Fibroblast of gingiva (primary cell): ENCODE measurements around the gene ZNF683.
"Not testable (repeated sequence)": the region's sequence is repeated elsewhere in the genome, so short reads cannot be mapped to it uniquely, and the experiment has no call there.

Experiments used
- DNase-seq: peaks from one replicate; pipeline ENCODE4 v3.0.0-alpha.2; 2011; ENCODE audit warnings: low read depth

The ZNF683 gene

DNA sequence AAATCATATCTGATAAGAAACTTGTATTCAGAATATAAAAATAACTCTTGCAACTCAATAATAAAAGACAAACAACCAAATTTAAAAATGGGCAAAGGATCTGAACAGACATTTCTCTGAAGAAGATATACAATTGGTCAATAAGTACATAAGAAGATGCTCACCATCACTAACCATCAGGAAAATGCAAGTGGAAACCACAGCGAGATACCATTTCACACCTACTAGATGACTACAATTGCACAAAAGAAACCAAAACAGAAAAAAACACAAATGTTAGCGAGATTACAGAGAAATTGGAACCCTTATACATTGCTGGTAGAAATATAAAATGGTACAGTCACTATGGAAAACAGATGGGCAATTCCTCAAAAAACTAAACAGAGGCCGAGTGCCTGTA is 11.5 kb upstream of the ZNF683 start:
- DNase-seq, result no peak

DNA sequence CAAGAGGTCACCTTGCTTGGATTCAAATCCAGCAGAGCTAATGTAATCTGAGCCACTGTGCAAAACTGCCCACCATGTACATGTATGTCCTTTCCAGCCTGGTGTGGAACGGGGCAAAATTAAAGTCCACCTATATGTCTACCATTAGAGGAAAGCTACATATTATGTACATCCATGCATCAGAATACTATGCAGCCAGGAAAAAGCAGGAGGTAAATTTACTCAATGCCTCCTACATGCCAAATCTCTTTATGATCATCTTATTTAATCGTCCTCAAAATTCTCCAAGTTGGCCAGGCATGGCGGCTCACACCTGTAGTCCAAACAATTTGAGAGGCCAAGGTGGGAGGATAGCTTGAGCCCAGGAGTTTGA is 6.3 kb upstream of the ZNF683 start:
- DNase-seq, result no peak

DNA sequence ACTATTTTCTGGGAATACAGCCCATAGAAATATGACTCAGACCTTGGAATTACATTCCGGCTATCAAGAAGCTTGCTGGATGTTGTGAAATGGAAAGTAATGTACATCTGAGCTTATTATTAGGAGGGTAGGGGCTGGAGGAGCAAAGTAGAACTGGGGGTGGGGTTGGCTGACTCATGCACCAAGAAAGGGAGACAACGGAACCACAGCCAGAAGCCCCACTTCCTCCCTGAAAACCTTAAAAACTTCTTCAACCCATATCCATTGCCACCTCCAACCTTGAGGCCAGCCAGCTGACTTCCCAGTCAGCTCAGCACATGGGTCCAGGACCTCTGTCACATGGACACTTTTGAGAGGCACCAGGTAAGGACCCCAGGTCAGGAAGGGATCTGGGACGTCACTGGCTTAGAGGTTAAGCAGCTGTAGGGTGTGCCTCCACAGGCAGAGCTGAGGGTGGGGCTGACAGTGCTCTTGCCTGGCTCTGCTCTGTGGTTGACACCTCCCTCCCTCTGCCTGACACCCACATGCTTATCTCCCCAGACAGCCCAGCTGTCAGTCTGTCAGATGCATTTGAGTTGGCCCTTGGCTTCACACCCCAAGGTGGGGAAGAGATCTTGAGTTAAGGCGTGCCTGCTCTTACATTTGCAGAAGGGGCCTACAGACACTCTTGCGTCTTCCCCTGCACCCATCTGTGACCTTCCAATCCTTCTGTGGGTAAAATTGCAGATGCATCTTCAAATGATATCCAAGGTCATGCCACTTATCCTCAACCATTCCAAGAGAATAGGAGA is 5.7 kb upstream of the ZNF683 start:
- peak; percentile 91 for DNase-seq

DNA sequence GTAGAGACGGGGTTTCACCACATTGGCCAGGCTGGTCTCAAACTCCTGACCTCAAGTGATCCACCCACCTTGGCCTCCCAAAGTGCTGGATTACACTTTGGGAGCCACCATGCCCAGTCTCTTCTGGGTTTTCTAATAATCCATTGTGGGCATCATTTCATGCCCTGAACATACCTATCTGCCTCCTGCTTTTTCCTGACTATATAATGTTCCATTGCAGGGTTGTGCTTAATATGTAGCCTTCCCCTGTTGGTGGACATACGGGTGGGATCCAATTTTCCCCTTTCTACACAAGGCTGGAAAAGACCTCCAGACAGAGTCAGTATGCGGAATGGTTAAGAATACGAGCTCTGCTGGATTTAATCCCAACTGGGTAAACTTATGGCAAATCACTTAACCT is 3.5 kb upstream of the ZNF683 start:
- DNase-seq, result no peak

DNA sequence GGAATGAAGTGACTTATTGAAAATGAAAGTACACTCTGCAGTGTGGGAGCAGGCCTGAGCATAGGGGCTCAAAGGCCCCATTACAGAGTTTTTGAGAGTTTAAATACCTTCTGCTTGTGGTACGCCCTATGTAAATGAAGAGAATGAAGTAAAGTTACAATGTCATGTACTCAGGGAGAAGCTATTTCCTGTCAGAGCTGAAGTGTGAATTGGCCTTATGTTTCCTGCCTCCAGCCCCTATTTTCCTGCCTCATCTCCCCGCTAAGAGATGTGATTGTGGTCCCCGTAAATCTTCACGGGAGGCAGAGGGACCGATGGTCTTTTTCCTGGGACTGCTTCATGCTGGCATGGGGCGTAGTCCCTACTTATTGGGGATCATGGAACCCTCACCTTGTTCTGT is 2.5 kb upstream of the ZNF683 start:
- DNase-seq, result no peak

DNA sequence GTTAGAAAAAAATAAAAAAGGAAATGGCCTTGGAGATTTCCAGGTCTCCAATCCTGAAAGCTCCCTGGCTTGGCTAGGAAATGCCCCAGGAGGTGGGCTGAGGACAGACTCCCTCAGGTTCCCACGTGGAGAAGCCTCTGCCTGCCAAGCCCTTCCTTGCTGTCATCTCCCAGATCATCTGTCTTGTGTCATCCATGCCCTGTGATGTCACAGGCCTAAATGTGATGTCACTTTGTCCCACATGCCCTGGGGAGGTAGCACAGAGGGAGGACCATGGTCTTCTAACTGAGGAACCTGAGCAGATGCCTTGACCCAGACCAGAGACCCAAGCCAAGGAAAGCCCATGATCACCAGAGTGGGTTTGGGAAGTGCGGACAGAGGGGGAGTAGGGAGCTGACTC is 1.8 kb upstream of the ZNF683 start:
- not testable (repeated sequence) for DNase-seq

DNA sequence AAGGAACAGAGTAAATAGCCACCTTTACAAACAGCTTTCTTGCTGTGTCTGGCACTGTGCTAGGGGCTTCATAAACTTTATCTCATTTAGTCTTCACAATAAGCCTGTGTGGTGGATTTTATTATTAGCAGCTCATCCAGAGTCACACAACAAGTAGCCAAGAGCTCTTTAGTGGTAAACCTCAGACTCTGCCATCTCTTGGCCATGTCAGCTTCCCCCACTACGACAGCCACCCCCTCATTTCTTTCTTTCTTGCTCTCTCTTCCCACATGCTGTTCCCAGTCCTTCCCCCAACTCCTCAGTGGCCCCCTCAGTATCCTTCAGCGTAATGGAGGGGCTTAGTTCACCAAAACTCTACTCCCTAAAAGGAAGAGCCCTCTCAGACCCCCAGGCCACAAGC is 1.2 kb upstream of the ZNF683 start:
- no peak for DNase-seq

DNA sequence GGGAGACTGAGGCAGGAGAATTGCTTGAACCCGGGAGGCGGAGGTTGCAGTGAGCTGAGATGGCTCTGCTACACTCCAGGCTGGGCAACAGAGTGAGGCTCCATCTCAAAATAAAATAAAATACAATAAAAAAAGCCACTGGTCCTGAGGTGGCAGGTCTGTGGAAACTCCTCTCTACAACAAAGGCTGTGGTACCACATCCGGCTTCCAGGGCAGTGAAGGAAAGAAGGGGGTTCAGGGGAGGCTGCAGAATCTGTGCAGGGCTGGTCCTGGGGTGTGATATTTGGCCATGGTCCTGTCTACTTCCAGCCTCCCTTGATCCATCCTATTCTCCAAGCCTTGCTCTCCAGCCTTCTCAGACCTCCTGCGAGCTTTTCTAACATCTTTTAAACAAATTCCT is 731 bp upstream of the ZNF683 start:
- no peak for DNase-seq

DNA sequence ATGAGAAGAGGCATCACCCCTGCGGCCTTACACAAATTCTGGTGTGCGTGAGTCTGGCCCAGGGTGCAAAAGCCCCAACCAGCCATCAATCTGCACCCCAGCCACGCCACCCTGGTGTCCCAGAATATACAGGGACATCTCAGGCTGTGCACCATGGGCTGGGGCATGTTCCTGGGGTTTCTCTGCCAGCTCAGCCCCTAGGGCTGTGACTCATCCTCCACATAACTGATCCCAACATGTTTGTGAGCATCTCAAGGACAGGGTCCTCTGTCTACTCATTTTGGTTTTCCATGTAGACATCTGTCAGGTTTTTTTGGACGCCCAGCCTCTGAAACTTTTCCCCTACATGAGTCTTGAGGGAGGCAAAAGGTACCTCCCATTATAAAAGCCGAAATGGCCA is 511 bp downstream of the ZNF683 start:
- no peak for DNase-seq

DNA sequence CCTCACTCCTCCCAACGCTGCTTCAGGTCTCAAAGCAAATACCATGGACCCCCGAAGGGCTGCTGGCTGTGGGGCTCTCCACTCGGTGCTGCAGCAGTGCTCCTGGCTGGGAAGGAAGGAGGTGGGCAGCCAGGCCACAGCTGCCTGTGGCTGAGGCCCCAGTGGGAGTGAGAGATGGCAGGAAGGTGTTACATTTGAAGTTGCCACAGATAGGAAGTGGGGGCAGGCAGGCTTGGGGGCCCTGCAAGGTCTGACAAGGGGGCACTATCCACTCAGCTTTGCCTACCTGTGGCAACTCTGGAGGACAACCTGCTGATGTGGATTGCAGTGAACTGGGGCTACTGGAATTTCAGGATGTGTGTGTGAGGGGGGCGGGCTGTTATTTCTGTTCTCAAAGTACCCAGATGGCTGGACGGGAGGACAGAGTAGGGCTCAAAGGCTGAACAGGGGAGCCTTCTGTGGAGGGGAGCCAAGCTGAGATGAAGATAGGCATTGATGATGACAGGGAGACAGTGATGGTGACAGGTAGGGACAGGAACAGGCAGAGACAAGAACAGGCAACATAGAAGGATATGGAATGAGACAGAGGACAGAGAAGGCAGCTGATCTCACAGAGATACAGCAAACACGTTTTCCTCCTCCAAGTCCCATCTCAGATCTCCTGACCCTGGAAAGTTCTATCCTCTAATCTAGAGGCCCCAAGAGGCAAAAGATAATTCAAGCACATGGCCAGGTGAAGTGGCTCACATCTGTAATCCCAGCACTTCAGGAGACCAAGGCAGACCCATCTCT is 1.8 kb downstream of the ZNF683 start:
- no peak for DNase-seq

DNA sequence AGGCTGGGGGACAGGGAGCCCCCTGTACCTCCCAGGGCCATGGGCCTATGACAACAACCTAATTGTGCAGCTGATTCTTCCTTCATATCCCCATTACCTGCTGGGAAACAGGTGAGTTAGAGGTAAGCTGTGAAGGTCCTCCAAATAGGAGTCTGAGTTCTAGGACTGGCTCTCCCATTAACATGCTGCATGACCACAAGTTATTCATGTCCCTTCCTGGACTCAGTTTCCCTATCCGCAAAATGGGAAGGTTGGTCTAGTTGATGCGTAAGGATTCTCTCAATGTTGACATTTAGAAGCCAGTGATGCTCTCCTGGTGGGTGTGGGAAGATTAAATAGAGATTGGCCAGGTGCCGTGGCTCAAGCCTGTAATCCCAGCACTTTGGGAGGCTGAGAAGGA is 4.1 kb downstream of the ZNF683 start:
- DNase-seq, result no peak

DNA sequence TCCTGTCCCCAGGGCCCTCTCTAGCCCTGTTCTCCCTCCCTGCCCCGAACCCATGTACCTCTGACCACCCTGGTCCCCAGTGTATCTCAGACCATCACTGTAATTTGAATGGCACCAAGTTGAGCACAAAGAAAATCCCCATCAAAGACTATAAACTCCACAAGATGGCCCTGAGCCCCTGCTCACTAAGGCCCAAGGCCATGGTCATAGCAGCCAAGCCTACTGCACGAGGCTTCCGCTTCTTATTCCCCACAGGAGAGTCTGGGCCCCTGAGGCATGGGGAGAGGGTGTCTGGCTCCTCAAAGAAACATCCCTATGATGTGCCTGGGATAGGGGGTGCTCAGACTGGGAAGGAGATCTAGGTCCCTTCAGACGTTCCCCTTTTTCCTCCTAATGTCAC is 4.5 kb downstream of the ZNF683 start:
- DNase-seq, result no peak

DNA sequence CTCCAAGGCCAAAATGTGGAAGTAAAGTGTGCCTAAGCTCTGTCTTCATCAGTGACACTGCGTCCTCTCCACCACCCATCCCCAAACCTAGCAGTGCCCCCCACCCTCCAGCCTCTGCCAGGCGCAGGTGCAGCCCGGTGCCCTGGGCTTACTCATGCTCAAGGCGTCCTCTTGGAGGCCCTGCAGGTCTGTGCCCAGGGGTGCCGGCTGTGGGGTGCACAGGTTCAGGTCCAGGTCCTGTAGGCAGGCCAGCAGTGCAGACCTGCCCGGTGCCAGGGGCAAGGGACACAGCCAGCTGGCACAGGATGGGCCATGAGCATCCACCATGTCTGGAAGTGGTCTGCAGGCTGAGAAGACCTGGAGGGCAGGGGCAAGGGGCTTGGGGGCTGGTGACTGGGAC is 5.1 kb downstream of the ZNF683 start:
- no peak for DNase-seq

DNA sequence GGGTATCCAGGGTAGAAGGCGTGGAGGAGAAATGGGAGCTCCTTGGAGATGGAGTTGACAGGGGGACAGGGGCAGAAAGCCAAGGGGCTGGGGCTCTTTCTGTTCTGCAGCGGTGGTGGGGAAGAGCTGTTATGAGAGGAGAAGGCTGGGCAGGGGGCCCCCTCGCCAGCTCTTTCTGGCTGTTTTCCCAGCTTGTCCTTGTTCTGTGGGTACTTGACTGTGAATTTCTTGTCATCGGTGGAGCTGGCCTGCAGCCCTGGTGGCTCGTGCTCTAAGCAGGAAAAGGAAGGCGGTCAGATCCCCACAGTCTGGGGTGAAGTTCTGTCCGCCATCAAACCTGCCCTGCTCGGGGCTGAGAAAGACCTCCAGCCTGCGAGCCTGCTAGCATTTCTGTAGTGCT is 7.6 kb downstream of the ZNF683 start:
- DNase-seq, result no peak

DNA sequence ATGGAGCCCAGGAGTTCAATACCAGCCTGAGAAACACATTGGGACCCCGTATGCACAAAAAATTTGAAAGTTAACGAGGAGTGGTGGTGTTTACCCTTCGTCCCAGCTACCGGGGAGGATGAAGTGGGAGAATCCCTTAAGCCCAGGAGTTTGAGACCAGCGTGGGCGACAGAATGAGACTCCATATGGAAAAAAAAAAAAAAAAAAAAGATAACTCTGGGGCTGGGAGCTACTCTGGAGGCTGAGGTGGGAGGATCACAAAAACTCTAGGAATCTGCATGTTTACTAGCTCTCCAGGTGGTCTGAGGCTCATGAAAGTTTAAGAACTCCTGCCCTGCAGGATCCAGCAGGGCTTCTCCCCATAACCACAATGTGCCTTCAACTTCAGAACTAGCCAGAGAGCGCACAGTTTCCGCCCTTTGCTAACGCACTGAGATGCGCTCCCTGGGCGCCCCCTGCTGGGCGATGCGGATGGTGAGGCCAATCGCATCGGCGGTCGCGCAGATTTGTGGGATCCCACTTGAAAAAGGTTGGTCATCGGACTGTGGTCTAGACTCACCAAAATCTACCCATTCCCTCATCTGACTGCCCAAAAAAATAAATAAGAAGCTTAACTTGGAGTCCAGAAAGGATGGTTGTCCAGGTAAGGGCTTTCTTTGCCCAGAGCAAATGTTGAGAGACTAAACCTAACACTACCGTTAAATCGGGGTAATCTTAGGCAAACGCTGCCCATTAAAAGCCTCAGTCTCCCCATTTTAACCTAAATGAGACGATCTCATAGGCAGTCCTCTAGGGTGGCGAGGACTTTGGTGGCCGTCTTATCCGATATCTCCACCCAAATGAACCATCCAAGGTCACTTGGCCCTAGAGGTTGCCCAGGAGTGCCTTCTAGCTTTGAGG is 8.8 kb downstream of the ZNF683 start:
- peak; percentile 33 for DNase-seq

DNA sequence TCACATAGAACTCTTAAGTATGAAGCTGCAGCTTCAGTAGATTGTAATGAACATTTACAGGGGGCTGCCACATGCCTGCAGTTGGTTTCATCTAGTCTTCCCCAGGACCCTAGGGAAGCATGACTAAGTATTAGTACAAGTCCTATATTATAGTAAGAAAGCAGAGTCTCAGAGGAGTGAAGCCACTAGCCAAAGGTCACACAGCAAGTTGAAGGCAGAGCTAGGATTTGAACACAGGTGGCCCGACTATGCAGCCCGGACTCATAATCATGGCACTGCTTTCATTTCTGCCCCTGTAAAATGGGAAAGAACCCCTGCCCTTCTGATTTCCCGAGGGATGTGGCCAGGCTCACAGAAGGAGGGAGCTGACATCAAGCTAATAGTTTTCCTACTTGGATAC is 10.2 kb downstream of the ZNF683 start:
- DNase-seq, result no peak

DNA sequence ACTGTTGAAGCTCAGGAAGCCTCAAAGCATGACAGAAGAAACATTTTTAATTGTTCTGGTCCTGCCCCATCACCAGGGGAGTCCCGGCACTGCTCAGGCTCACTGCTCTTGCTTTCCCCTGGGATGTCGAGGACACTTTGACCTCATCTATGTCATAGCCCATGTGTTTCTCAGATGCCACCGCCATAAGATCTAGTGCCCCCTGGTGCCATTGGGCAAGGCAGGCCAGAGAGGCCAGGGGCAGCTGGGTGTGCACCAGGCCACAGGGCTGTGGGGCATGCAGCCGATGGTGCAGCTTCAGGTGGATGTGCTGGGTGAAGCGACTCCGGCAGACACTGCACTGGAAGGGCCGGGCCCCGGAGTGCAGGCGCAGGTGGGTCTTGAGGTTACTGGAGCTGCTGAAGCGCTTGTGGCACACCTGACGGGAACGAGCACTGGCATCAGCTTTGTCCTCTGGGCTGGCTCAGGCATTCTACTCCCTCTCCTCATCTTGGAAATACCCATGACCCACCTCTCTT is 10.9 kb downstream of the ZNF683 start:
- no peak for DNase-seq

DNA sequence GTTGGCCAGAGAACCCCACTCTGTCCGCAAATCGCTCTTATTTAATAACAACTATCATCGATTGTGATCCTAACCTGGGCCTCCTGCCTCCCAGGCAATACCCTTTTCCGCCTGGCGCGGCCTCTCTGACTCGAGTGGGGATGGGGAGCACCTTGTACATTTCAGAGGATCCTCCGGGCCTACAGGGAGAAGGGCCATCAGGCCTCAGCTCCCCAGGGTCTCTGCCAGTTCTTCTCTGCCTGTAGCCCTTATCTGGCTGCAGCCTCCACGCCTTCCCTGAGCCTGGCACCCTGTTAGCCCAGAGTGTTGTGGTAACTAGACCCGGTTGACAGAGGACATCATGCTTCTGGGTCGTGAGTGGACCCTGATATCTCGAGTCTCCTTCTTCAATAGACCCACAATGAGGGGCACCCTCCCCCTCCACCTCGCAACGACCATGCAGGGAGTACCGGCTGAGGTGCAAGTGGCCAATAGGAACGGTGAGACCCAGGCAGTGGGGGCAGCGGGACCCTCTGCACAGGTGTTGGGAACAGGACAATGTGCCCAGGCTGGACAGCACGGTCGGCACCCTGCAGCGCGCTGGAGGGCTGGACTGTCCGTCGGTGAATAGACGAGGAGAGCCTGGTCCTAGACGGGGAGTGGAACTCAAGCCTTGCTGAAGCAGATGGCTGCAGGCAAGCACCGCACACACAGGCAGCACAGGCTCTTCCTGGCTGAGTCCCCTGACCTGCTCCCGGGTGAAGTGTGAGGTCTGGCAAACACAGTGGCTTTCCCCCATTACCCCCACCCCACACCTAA is 11.5 kb downstream of the ZNF683 start:
- no peak for DNase-seq

DNA sequence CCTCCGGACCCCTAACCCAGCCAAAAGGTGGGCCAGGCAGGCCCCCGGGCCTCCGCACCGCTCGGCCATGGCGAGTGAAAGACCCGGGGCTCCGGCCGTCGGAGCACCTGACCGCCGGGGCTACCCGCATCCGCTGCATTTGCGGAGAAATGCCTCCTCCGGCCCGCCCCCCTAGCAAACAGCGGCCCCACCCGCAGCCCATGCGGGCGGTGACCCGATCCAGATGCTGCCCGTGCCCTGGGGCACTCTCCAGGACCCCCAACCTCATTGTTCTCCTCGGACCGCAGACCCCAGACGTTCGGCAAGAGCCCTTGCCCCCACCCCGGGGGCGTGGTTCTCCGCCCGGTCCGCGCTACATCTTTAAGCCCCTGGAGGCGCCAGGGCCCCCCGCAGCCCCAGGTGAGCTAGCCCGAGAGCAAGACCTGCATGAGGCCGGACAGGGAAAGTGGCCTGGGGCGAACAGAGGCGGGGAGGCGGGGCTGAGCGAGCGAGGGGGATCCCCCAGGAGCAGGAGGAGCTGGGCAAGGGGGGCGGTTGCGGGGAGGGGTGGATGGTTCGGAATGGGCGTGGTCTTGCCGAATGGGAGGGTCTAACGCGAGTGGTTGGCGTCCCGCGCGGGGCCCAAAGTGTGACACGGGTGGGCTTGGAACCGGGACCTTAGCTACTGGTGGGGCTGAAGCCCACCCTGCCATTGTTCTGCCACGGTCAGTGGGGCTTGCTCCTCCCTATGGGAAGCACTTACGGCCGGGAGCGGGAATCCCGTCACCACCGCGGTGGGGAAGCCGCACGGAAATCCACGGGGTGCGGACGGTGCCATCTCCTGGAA is 12.4 kb downstream of the ZNF683 start:
- no peak for DNase-seq
